ENCODE data around the gene SPATS2L. TPM values are rescaled to one million over a fixed set of nuclear protein-coding genes. Genes with fewer than 3 reads are reported as not detected.
A peak's percentile ranks its signal among the peaks of the same experiment; 100 is the strongest.

Gene SPATS2L
- total and polyA plus RNA-seq, 2 of the 13 experiments (the other 11 are each of a cell fraction or from before 2014, with no cell fraction given): 154 to 212 TPM

DNA sequence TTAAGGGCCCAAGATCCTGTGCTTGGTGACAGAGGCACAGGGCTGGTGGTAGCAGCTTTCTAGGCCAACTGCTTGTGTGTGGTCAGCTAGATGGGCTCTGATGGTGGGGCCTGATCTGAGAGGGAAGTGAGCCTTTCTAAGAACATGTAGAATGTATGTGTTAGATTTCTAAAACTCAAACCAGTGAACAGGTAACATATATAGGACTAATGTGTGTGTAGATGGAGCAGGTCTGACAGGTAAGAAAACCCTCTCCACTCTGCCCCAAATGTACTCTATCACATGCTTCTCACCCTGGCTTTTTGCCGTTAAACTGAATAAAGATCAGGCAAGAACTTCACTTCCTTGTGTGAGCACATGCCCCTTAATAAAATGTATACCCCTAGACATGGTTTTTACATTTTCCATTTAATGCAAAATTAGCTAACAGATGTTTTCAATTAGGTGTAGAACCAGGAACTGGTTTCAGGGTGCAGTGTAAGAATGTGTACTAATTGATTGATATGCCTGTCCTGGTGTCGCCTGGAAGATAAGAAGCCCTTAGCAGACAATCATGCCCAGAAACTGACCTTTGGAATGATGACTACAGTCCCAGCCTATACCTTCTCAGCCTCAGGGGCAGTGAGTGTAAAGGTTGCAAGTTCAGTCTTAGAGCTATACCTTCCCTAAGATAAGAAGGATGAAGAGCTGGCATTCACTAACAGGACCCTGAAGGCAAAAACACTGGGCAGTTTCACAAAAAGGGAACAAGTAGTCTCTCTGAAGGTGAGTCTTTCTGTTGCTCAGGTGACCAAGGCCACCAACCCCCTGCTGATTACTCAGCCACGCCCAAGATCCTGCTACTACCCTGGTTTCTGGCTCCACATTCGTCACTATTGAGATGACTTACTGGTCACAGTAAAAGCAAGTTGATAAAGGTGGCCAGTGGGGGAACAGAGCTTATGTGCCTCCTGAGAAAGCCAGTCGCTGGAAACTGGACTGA lies 71.2 kb downstream of the SPATS2L start (continued):
- TF ChIP-seq TBX2 (CRISPR knock-in tag; IDR thresholded peaks at IDR 0.05; ENCODE audit: borderline replicate concordance): peak; percentile 25; the same call in 1 of the 2 replicates
- TF ChIP-seq HNF4A (CRISPR knock-in tag; IDR thresholded peaks at IDR 0.05): peak; percentile 60
- no peak for TF ChIP-seq ZKSCAN8 (CRISPR knock-in tag; IDR thresholded peaks at IDR 0.05; ENCODE audit: borderline replicate concordance)
- TF ChIP-seq, protein P1, sequence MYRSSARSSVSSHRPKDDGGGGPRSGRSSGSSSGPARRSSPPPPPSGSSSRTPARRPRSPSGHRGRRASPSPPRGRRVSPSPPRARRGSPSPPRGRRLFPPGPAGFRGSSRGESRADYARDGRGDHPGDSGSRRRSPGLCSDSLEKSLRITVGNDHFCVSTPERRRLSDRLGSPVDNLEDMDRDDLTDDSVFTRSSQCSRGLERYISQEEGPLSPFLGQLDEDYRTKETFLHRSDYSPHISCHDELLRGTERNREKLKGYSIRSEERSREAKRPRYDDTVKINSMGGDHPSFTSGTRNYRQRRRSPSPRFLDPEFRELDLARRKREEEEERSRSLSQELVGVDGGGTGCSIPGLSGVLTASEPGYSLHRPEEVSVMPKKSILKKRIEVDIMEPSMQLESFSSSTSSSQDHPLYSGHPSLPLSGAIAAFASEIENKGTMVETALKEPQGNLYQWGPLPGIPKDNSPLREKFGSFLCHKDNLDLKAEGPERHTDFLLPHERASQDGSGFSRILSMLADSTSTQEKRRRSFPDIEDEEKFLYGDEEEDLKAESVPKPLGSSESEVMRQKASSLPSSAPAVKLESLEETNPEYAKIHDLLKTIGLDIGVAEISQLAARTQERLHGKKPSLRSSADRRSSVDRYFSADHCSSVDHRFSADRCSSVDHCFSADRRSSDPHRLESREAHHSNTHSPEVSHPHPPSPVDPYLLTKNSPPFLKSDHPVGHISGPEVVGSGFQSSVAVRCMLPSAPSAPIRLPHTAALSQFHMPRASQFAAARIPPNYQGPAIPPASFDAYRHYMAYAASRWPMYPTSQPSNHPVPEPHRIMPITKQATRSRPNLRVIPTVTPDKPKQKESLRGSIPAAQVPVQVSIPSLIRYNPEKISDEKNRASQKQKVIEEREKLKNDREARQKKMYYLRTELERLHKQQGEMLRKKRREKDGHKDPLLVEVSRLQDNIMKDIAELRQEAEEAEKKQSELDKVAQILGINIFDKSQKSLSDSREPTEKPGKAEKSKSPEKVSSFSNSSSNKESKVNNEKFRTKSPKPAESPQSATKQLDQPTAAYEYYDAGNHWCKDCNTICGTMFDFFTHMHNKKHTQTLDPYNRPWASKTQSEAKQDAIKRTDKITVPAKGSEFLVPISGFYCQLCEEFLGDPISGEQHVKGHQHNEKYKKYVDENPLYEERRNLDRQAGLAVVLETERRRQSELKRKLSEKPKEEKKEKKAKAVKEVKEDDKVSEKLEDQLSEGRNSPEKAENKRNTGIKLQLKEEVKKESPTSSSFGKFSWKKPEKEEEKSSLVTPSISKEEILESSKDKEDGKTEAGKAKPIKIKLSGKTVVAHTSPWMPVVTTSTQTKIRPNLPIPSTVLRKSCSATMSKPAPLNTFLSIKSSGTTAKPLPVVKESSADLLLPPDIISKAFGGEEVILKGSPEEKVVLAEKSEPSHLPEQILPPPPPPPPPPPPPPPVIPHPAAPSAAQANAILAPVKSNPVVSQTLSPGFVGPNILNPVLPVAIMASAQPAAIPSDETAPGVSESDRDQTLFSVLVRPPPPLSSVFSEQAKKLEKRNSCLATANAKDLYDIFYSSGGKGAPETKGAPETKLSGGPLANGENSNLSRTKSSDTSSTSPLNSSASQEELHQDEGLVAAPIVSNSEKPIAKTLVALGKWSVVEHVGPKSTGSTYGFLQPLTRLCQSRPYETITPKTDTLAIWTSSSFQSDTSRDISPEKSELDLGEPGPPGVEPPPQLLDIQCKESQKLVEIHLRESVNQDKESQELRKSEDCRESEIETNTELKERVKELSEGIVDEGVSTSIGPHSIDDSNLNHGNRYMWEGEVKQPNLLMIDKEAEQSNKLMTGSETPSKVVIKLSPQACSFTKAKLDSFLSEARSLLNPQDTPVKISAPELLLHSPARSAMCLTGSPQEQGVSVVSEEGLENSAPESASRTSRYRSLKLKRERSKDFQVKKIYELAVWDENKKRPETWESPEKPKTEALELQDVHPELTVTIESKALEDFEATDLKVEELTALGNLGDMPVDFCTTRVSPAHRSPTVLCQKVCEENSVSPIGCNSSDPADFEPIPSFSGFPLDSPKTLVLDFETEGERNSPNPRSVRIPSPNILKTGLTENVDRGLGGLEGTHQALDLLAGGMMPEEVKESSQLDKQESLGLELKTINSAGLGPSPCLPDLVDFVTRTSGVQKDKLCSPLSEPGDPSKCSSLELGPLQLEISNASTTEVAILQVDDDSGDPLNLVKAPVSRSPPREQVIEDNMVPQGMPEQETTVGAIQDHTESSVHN (CRISPR knock-in tag; IDR thresholded peaks at IDR 0.05): no peak
- TF ChIP-seq SAP130 (CRISPR knock-in tag; IDR thresholded peaks at IDR 0.05; ENCODE audit: low read depth): no peak
- no peak for TF ChIP-seq ZNF775 (CRISPR knock-in tag; IDR thresholded peaks at IDR 0.05; ENCODE audit: borderline replicate concordance)
- no peak for TF ChIP-seq NAIF1 (CRISPR knock-in tag; IDR thresholded peaks at IDR 0.05; ENCODE audit: borderline replicate concordance)
- TF ChIP-seq HDAC1 (CRISPR knock-in tag; IDR thresholded peaks at IDR 0.05): no peak
- TF ChIP-seq ZNF382 (CRISPR knock-in tag; IDR thresholded peaks at IDR 0.05; ENCODE audit: borderline replicate concordance): no peak
- TF ChIP-seq, protein P2, sequence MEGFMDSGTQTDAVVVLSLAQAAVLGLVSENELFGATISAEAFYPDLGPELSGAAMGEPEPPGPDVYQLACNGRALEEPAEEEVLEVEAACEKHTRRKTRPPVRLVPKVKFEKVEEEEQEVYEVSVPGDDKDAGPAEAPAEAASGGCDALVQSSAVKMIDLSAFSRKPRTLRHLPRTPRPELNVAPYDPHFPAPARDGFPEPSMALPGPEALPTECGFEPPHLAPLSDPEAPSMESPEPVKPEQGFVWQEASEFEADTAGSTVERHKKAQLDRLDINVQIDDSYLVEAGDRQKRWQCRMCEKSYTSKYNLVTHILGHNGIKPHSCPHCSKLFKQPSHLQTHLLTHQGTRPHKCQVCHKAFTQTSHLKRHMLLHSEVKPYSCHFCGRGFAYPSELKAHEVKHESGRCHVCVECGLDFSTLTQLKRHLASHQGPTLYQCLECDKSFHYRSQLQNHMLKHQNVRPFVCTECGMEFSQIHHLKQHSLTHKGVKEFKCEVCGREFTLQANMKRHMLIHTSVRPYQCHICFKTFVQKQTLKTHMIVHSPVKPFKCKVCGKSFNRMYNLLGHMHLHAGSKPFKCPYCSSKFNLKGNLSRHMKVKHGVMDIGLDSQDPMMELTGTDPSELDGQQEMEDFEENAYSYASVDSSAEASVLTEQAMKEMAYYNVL (CRISPR knock-in tag; IDR thresholded peaks at IDR 0.05; ENCODE audit: borderline replicate concordance): no peak
- TF ChIP-seq ZBTB8A (CRISPR knock-in tag; IDR thresholded peaks at IDR 0.05; ENCODE audit: borderline replicate concordance, low read depth): no peak
- no peak for TF ChIP-seq ZNF430 (CRISPR knock-in tag; IDR thresholded peaks at IDR 0.05)
- no peak for TF ChIP-seq YY1 (IDR thresholded peaks at IDR 0.05; ENCODE audit: insufficient read depth, insufficient replicate concordance, low read depth, low read length)
- TF ChIP-seq, protein P3, sequence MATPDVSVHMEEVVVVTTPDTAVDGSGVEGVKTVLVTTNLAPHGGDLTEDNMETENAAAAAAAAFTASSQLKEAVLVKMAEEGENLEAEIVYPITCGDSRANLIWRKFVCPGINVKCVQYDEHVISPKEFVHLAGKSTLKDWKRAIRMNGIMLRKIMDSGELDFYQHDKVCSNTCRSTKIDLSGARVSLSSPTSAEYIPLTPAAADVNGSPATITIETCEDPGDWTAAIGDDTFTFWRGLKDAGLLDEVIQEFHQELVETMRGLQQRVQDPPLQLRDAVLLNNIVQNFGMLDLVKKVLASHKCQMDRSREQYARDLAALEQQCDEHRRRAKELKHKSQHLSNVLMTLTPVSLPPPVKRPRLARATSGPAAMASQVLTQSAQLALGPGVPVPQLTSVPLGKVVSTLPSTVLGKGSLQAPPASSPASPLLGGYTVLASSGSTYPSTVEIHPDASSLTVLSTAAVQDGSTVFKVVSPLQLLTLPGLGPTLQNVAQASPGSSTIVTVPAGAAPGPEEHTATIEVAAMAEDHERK (CRISPR knock-in tag; IDR thresholded peaks at IDR 0.05; ENCODE audit: low read depth): no peak
- TF ChIP-seq, protein P4, sequence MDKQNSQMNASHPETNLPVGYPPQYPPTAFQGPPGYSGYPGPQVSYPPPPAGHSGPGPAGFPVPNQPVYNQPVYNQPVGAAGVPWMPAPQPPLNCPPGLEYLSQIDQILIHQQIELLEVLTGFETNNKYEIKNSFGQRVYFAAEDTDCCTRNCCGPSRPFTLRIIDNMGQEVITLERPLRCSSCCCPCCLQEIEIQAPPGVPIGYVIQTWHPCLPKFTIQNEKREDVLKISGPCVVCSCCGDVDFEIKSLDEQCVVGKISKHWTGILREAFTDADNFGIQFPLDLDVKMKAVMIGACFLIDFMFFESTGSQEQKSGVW (CRISPR knock-in tag; IDR thresholded peaks at IDR 0.05; ENCODE audit: borderline replicate concordance): no peak
